Activated CD8-positive, alpha-beta memory T cell treated with anti-CD3 and anti-CD28 coated beads, Interleukin-2, amount 10 ng/mL, durations not matched to agents 7 days and 5 days (primary cell): ENCODE measurements around the gene MYLK. TPM values are rescaled to one million over a fixed set of nuclear protein-coding genes. Genes with fewer than 3 reads are reported as not detected.

ENCODE experiments used
- ATAC-seq: fragments of 150-1000 bp; cut with Tn5 transposase; one replicate; pipeline ENCODE4 v1.10.0; 2021; ENCODE audit warnings: moderate library complexity
- CTCF ChIA-PET: fragments of 350-600 bp; sonication (Branson Sonifier 250); formaldehyde crosslinking; loops from one replicate; lab custom pipeline; 2021; ENCODE audit warnings: antibody characterized with exemption; lab: Charles Lee
- DNase-seq: peaks from one replicate; pipeline ENCODE4 v3.0.0-alpha.2; 2020
- H3K27ac Mint-ChIP-seq: one replicate; pipeline ENCODE4 v1.8.0; 2021; ENCODE audit warnings: mild to moderate bottlenecking, mixed read lengths
- H3K27me3 Mint-ChIP-seq: one replicate; pipeline ENCODE4 v1.8.0; 2021; ENCODE audit warnings: mixed read lengths
- H3K36me3 Mint-ChIP-seq: one replicate; pipeline ENCODE4 v1.8.0; 2021; ENCODE audit warnings: mild to moderate bottlenecking, mixed read lengths
- H3K4me1 Mint-ChIP-seq: one replicate; pipeline ENCODE4 v1.8.0; 2021; ENCODE audit warnings: mixed read lengths
- H3K4me3 Mint-ChIP-seq: one replicate; pipeline ENCODE4 v1.8.0; 2021; ENCODE audit warnings: mild to moderate bottlenecking, moderate library complexity, mixed read lengths
- H3K9me3 Mint-ChIP-seq: one replicate; pipeline ENCODE4 v1.8.0; 2022; ENCODE audit warnings: low read depth, mixed read lengths
- total RNA-seq, 2 experiments: library from RNA; stranded (reverse); gene quantifications; one replicate each; pipeline ENCODE4 v1.2.3, GENCODE V29; 2021

MYLK gene
- total RNA-seq, 2 experiments from 2014 or later = 0.50 to 0.96 TPM

DNA sequence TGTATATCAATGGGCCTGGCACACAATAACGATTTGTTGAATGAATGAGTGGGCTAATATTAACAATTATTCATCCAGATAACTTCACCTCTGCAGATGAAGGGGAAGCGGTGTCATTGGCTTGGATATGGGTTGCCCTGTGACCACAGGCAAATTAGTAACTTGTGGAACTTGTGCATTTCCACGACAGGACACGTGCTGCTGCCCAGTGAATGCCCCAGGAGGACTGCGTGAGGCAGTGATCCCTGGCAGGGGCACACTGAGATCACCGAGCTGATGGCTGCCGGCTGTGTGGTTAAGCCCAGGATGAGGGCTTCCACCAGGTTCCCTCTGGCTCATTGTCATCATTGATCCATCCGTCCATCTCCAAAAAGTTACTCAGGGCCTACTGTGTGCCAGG lies 215.2 kb downstream of the MYLK start:
- Mint-ChIP-seq H3K4me3 (no peak overlapping the region), H3K27me3 (peaks cover 30% of the 10 kb centered on the region), H3K36me3 (no peaks in the 10 kb centered on the region), H3K27ac (no peak overlapping the region), H3K9me3 (no peaks in the 10 kb centered on the region), H3K4me1 (peaks cover 4% of the 10 kb centered on the region)
- CTCF ChIA-PET = interaction anchor here (0.9 kb wide), 1 partner anchor 16 kb away, joined by 3 read pairs; no protein-coding TSS in a partner anchor
- ATAC-seq (no peak), DNase-seq (no peak)

DNA sequence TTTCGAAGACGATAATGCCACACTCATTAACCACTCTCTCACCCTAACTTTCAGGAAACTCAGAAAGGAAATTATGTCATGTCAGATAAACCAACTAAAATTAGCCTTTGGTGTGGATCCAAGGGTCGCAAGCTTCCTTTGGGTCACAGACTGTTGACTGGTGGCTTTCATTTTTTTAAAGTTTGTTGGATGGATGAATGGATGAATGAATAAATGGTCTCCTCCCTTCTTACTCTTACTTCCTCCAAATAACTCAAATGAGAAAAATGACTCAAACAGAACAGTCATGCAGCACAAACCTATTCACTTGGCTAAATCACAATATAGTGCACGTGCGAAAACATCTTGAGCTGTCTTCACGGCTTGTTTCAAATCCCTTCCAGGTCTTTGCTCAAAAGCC lies 216.3 kb downstream of the MYLK start:
- Mint-ChIP-seq H3K9me3 (no peaks in the 10 kb centered on the region), H3K4me1 (peaks cover 4% of the 10 kb centered on the region), H3K27me3 (peaks cover 29% of the 10 kb centered on the region), H3K4me3 (no peak overlapping the region), H3K27ac (no peak overlapping the region), H3K36me3 (no peaks in the 10 kb centered on the region)
- DNase-seq = no peak
- ATAC-seq = no peak
- CTCF ChIA-PET = no interaction called here

DNA sequence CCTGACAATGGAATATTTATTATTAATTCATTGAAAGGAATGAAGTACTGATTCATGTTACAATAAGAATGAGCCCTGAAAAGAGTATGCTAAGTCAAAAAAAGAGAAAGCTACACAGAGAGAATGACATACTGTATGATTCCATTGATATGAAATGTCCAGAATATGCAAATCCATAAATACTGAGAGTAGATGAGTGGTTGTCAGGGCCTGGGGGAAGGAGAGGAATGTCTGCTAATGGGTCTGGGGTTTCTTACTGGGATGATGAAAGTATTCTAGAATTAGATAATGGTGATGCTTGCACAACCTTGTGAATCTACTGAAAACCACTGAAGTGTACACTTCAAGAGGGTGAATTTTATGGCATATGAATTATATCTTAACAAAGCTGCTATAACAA lies 219.4 kb downstream of the MYLK start:
- no peak for DNase-seq
- CTCF ChIA-PET = interaction anchor here (0.8 kb wide), 1 partner anchor 12 kb away, joined by 3 read pairs; no protein-coding TSS in a partner anchor
- ATAC-seq = no peak
- Mint-ChIP-seq H3K27ac (no peak overlapping the region), H3K36me3 (no peaks in the 10 kb centered on the region), H3K4me1 (peaks cover 4% of the 10 kb centered on the region), H3K4me3 (no peak overlapping the region), H3K9me3 (no peaks in the 10 kb centered on the region), H3K27me3 (peaks cover 19% of the 10 kb centered on the region)

DNA sequence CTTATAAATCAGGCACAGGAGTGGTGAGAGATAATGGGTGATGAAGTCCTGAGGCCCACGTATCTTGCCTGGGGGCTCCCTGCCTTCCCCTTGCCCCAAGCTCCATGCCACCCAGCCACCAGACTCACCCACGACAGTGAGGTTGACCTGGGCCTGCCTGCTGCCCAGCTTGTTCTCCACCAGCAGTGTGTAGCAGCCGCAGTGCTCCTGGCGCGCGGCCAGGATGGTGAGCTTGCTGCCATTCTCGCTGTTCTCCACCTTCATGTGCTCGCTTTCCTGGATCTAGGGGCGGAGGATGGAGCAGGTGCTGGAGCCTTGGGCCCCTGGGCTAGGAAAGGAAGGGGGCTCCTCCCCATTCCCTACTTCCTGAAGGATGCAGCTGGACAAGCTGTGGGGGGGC lies 220.2 kb downstream of the MYLK start:
- Mint-ChIP-seq H3K4me1 (peaks cover 4% of the 10 kb centered on the region), H3K9me3 (no peaks in the 10 kb centered on the region), H3K27me3 (peaks cover 21% of the 10 kb centered on the region), H3K27ac (no peak overlapping the region), H3K36me3 (no peaks in the 10 kb centered on the region), H3K4me3 (no peak overlapping the region)
- DNase-seq (no peak), ATAC-seq (no peak)
- CTCF ChIA-PET = no interaction called here

DNA sequence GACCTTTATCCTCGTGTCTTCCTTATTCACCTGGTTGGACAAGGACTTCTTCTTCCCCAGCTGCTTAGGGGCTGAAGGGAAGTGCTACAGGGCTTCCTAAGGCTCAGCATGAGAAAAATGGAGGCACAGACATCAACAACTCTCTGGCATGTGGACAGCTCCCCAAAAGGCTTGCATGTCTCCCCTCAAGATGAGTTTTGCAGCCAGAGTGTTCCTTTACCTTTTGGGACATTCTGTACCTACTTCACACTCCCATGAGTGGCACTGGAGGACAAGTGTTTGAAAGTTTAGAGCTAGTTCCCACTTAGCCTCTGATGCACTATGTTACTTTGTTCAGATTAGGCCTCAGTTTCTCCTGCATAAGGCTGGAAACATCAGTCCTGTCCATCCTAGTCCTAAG lies 222.2 kb downstream of the MYLK start:
- no peak for DNase-seq
- H3K4me3 Mint-ChIP-seq = no peak overlapping the region
- CTCF ChIA-PET = interaction anchor here (1.0 to 1.2 kb wide), 2 partner anchors 10 to 20 kb away, joined by 3 to 4 read pairs; no protein-coding TSS in a partner anchor
- no peak for ATAC-seq
- H3K4me1 Mint-ChIP-seq = no peaks in the 10 kb centered on the region
- peaks cover 14% of the 10 kb centered on the region for H3K27me3 Mint-ChIP-seq
- no peaks in the 10 kb centered on the region for H3K36me3 Mint-ChIP-seq
- H3K27ac Mint-ChIP-seq = no peak overlapping the region
- peaks cover 1% of the 10 kb centered on the region for H3K9me3 Mint-ChIP-seq

DNA sequence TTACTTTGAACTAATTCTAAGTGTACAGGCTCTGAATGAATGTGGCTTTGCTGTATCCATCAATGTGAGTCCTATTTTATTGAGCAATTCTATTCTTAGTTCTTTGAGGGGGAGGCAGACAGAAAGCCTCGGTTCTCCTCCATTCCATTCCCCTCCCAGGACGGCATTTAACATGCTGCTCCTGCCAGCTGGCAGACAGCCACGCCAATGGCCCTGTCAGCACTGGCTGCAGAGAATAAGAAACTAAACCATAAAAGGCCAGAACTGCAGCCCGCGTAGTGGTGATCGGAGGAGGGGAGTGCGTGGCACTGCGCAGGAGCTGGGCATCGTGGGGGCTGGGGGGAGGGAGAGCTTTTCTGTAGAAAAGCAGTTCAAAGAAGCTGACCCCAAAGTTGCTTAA lies 223.2 kb downstream of the MYLK start:
- CTCF ChIA-PET = interaction anchor here (2.1 kb wide), 1 partner anchor 19 kb away, joined by 9 read pairs; no protein-coding TSS in a partner anchor
- Mint-ChIP-seq H3K9me3 (peaks cover 3% of the 10 kb centered on the region), H3K27me3 (peaks cover 8% of the 10 kb centered on the region), H3K27ac (no peak overlapping the region), H3K4me1 (no peaks in the 10 kb centered on the region), H3K4me3 (no peak overlapping the region), H3K36me3 (no peaks in the 10 kb centered on the region)
- ATAC-seq = no peak
- DNase-seq = no peak

DNA sequence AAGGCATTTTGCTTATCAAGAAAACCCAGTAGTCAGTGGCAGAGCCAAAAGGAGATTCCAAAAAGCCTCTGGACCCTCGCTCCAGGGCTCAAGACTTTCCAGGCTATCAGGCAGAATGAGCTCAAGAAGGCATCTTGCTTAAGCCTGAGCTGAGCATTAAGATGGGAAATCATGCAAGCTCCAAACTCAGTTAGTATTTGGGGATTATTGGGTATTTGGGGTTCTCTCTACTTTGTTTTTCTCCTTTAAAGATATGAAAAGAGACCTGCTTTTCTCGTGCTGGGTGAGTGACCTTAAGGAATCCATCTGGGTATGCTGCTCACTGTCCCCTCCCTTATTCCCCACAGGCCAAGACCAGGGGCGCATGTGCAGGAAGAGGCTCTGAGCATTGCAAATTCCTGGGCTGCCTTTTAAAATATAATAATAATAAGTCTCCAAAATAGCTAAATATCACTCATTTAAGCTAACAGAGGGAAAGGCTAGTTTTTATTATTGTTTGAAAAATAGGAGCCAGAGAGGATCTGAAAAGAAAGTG lies 223.9 kb downstream of the MYLK start:
- H3K27me3 Mint-ChIP-seq = peaks cover 5% of the 10 kb centered on the region
- H3K27ac Mint-ChIP-seq = no peak overlapping the region
- ATAC-seq (no peak), DNase-seq (no peak)
- H3K36me3 Mint-ChIP-seq = no peaks in the 10 kb centered on the region
- CTCF ChIA-PET = interaction anchor here (2.1 kb wide), 1 partner anchor 18 kb away, joined by 9 read pairs; no protein-coding TSS in a partner anchor
- H3K4me1 Mint-ChIP-seq = no peaks in the 10 kb centered on the region
- peaks cover 3% of the 10 kb centered on the region for H3K9me3 Mint-ChIP-seq
- H3K4me3 Mint-ChIP-seq = no peak overlapping the region

DNA sequence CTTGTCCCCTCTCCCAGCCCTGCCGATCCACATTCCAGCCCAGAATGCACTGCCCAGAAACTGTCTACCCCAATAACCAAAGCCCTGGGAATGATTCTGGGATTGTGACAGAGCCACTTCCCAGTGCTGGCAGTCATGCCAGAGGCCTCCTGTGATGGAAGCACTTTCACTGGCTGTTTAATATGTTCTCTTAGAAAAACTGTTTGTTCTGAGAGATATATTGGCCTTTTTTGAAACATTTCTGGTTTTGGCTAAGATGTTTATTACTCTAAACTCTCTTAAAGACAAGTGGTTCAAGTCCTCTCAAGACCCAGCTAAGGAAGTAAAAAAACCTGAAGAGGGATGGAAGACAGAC lies 225.3 kb downstream of the MYLK start:
- Mint-ChIP-seq H3K4me1 (no peaks in the 10 kb centered on the region), H3K4me3 (no peak overlapping the region), H3K9me3 (peaks cover 3% of the 10 kb centered on the region), H3K27me3 (peaks cover 5% of the 10 kb centered on the region), H3K27ac (no peak overlapping the region), H3K36me3 (no peaks in the 10 kb centered on the region)
- no peak for ATAC-seq
- DNase-seq = no peak
- CTCF ChIA-PET = interaction anchor here (2.1 kb wide), 1 partner anchor 17 kb away, joined by 9 read pairs; no protein-coding TSS in a partner anchor

DNA sequence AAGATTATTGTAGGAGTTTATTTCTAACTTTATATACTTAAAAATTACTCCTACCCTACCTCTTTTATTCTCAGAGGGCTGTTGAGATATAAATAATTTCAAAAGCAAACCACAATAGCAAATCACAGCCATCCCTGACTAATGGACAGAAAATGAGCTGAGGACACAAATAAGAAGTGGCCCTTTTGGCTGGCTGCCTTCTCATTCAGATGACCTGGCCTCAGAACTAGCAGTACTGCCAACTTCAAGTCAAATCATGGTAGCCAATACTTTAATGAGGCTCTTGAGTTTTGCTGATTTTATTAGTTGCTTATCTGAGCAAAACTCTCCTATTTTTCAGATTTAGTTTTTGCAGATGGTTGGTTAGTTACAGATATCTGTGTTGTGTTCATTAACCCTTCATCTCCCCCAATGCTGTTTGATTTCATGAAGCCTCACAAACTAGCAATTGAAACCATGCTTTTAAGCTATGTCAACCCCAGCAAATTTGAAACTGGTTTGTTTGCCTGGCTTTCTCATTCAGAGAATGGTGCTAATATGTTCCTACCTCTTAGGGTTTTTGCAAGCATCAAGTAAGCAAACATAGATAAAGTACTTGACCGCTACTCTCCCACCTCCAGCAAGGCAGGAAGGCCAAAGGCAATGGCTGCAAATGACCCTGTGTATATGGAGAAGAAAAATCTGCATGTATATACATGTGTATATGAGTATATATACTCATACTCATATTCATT lies 225.8 kb downstream of the MYLK start:
- Mint-ChIP-seq H3K9me3 (peaks cover 3% of the 10 kb centered on the region), H3K36me3 (no peaks in the 10 kb centered on the region), H3K27ac (no peak overlapping the region), H3K4me1 (no peaks in the 10 kb centered on the region), H3K4me3 (no peak overlapping the region), H3K27me3 (peaks cover 5% of the 10 kb centered on the region)
- no peak for ATAC-seq
- DNase-seq = no peak
- CTCF ChIA-PET = interaction anchor here (1.2 to 1.3 kb wide), 2 partner anchors 16 to 65 kb away, joined by 3 to 4 read pairs; no protein-coding TSS in a partner anchor

DNA sequence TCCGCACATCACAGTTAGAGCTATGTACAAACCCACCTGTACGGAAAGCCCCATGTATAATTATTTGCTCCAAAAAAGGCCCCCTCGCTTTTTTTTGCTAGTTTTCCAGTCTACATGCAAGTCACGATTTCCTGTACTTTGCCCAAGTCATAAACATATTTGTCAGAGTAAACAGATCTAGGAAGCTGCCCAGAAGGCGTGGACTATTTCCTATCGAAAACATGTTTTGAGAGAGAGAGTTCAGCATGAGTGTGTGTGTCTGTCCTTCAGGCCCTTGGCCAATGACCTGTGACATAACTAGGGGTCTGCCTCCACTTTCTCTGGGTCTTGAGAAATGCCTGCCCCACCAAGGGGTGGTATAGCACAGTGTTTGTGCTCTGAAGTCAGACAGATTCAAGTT lies 226.6 kb downstream of the MYLK start:
- Mint-ChIP-seq H3K4me1 (no peaks in the 10 kb centered on the region), H3K36me3 (no peaks in the 10 kb centered on the region), H3K4me3 (no peak overlapping the region), H3K27me3 (peaks cover 5% of the 10 kb centered on the region), H3K27ac (no peak overlapping the region), H3K9me3 (peaks cover 3% of the 10 kb centered on the region)
- CTCF ChIA-PET = interaction anchor here (1.2 to 1.3 kb wide), 2 partner anchors 15 to 66 kb away, joined by 3 to 4 read pairs; no protein-coding TSS in a partner anchor
- DNase-seq = no peak
- no peak for ATAC-seq

DNA sequence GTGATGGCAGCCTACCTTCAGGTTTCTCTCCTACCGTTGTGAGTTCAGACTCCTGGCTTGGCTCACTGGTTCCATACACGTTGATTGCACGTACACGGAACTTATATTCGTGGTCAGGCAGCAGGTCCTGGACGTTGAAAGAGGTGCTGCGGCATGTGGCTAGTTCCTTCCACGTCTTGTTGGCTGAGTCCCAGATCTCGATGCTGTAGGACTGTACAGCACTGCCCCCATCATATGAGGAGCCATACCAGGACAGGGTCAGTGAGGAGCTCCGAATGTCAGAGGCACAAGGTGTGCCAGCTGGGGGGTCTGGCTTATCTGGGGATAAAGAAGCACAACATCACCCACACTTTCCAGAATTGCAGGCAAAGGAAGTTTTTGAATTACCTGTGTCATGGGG lies 227.0 kb downstream of the MYLK start:
- peaks cover 3% of the 10 kb centered on the region for H3K9me3 Mint-ChIP-seq
- CTCF ChIA-PET = interaction anchor here (1.3 kb wide), 1 partner anchor 66 kb away, joined by 3 read pairs; no protein-coding TSS in a partner anchor
- no peaks in the 10 kb centered on the region for H3K36me3 Mint-ChIP-seq
- ATAC-seq (no peak), DNase-seq (no peak)
- peaks cover 3% of the 10 kb centered on the region for H3K27me3 Mint-ChIP-seq
- no peak overlapping the region for H3K4me3 Mint-ChIP-seq
- H3K27ac Mint-ChIP-seq = no peak overlapping the region
- no peaks in the 10 kb centered on the region for H3K4me1 Mint-ChIP-seq

DNA sequence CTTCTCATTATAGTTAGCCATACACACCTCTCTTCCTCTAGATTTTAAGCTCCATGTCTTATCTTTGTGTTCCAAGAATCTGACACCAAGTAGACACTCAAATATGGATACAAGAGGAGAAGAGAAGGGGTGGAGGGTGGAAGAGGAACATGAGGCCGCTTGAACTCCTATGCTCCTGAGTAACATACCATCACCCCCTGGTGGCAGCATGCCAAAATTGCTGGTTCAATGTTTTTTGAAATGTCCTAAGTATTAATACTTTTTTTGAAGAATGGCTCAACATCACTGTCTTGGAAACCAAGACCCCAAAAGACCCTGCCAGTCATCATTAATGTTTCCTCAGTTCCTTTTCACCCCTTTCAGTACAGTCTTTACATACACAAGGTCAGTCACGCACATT lies 227.4 kb downstream of the MYLK start:
- H3K4me3 Mint-ChIP-seq = no peak overlapping the region
- no peak for ATAC-seq
- peaks cover 2% of the 10 kb centered on the region for H3K27me3 Mint-ChIP-seq
- DNase-seq = no peak
- H3K36me3 Mint-ChIP-seq = no peaks in the 10 kb centered on the region
- H3K4me1 Mint-ChIP-seq = no peaks in the 10 kb centered on the region
- no peak overlapping the region for H3K27ac Mint-ChIP-seq
- H3K9me3 Mint-ChIP-seq = peaks cover 3% of the 10 kb centered on the region
- CTCF ChIA-PET = interaction anchor here (1.4 kb wide), 1 partner anchor 15 kb away, joined by 7 read pairs; no protein-coding TSS in a partner anchor

DNA sequence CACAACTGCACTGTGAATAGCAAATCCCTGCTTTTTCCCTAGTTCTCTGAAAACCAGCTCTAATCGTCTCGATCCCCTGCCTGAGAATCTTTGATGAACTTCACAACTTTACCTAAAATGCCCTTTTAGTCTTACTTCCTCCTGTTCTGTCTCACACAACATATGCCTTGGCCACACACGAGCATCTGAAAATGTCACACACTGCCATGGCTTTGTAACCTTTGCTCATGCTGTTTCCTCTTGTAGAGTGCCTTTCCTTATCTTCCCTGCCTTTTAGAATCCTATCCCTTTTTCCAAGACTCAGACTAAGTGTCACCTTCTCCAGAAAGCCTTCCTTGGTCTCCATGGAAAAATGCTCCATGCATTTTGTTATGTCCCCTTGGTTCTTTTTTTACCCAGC lies 227.9 kb downstream of the MYLK start:
- no peaks in the 10 kb centered on the region for H3K4me1 Mint-ChIP-seq
- CTCF ChIA-PET = interaction anchor here (1.4 kb wide), 1 partner anchor 14 kb away, joined by 7 read pairs; no protein-coding TSS in a partner anchor
- H3K9me3 Mint-ChIP-seq = peaks cover 3% of the 10 kb centered on the region
- H3K27me3 Mint-ChIP-seq = peaks cover 2% of the 10 kb centered on the region
- H3K4me3 Mint-ChIP-seq = no peak overlapping the region
- ATAC-seq (no peak), DNase-seq (no peak)
- no peaks in the 10 kb centered on the region for H3K36me3 Mint-ChIP-seq
- no peak overlapping the region for H3K27ac Mint-ChIP-seq
